Endothelial cell (in vitro differentiated cells): ENCODE measurements around the gene PLEKHO1. TPM values are rescaled to one million over a fixed set of nuclear protein-coding genes. Genes with fewer than 3 reads are reported as not detected.

ENCODE experiments used
- DNase-seq: peaks from one replicate; pipeline ENCODE4 v3.0.0; 2021; ENCODE audit warnings: low spot score
- H3K27ac Mint-ChIP-seq: one replicate; pipeline ENCODE4 v1.8.0; 2021; ENCODE audit warnings: mixed read lengths, inconsistent platforms; ENCODE audit not compliant: unreplicated experiment
- H3K27me3 Mint-ChIP-seq: one replicate; pipeline ENCODE4 v1.8.0; 2021; ENCODE audit warnings: mild to moderate bottlenecking, moderate library complexity, mixed read lengths, inconsistent platforms; ENCODE audit not compliant: unreplicated experiment
- H3K36me3 Mint-ChIP-seq: one replicate; pipeline ENCODE4 v1.8.0; 2021; ENCODE audit warnings: mild to moderate bottlenecking, low read depth, mixed read lengths, inconsistent platforms; ENCODE audit not compliant: unreplicated experiment
- H3K4me1 Mint-ChIP-seq: one replicate; pipeline ENCODE4 v1.8.0; 2021; ENCODE audit warnings: mild to moderate bottlenecking, mixed read lengths, inconsistent platforms; ENCODE audit not compliant: unreplicated experiment
- H3K4me3 Mint-ChIP-seq: one replicate; pipeline ENCODE4 v1.8.0; 2021; ENCODE audit warnings: mild to moderate bottlenecking, mixed read lengths, inconsistent platforms; ENCODE audit not compliant: unreplicated experiment
- H3K9me3 Mint-ChIP-seq: one replicate; pipeline ENCODE4 v1.8.0; 2021; ENCODE audit warnings: mixed read lengths, inconsistent platforms; ENCODE audit not compliant: unreplicated experiment
- CTCF ChIP-seq: fragments of 200-600 bp; sonication (generic); IDR thresholded peaks from one replicate; pipeline ENCODE4 v1.5.0; 2021; ENCODE audit warnings: antibody characterized with exemption; ENCODE audit not compliant: unreplicated experiment
- total RNA-seq: library from RNA; stranded (reverse); fragmentation: NEBNext Ultra II Directional; extraction: Animal tissue kit (Norgen Biotek cat#: 25700); gene quantifications from one replicate; pipeline ENCODE4 v1.2.1, GENCODE V29; 2021; ENCODE audit not compliant: unreplicated experiment

The PLEKHO1 gene
- total RNA-seq, 1 donor from 2014 or later: 71.6 TPM

GRCh38 chr1:150156868-150157603 is 7.3 kb downstream of the PLEKHO1 start:
- no peak for DNase-seq
- TF ChIP-seq CTCF: no peak
- no peak overlapping the region for H3K4me3 Mint-ChIP-seq
- peaks cover 71% of the 10 kb centered on the region for H3K36me3 Mint-ChIP-seq
- peaks cover 58% of the 10 kb centered on the region for H3K4me1 Mint-ChIP-seq
- H3K9me3 Mint-ChIP-seq: no peaks in the 10 kb centered on the region
- H3K27ac Mint-ChIP-seq: no peak overlapping the region
- peaks cover 13% of the 10 kb centered on the region for H3K27me3 Mint-ChIP-seq

GRCh38 chr1:150159550-150159949 is 9.8 kb downstream of the PLEKHO1 start:
- peaks cover 17% of the 10 kb centered on the region for H3K27me3 Mint-ChIP-seq
- H3K9me3 Mint-ChIP-seq: no peaks in the 10 kb centered on the region
- H3K4me1 Mint-ChIP-seq: peaks cover 52% of the 10 kb centered on the region
- peak overlapping the region; percentile 69 for H3K4me3 Mint-ChIP-seq
- no peak for DNase-seq
- no peak overlapping the region for H3K27ac Mint-ChIP-seq
- peaks cover 57% of the 10 kb centered on the region for H3K36me3 Mint-ChIP-seq
- no peak for TF ChIP-seq CTCF

- H3K9me3 Mint-ChIP-seq: no peaks in the 10 kb centered on the region
- peaks cover 43% of the 10 kb centered on the region for H3K36me3 Mint-ChIP-seq
- no peak for DNase-seq
- H3K4me3 Mint-ChIP-seq: peak overlapping the region; percentile 74
- peak overlapping the region; percentile 15 for H3K27ac Mint-ChIP-seq
- peaks cover 17% of the 10 kb centered on the region for H3K27me3 Mint-ChIP-seq
- H3K4me1 Mint-ChIP-seq: peaks cover 46% of the 10 kb centered on the region
- no peak for TF ChIP-seq CTCF
Observed at GRCh38 chr1:150160964-150161621, 11.4 kb downstream of the PLEKHO1 start.

- DNase-seq: no peak
- Mint-ChIP-seq H3K27me3 (peaks cover 17% of the 10 kb centered on the region), H3K9me3 (no peaks in the 10 kb centered on the region), H3K27ac (peak overlapping the region; percentile 98), H3K4me3 (no peak overlapping the region), H3K4me1 (peaks cover 46% of the 10 kb centered on the region), H3K36me3 (peaks cover 34% of the 10 kb centered on the region)
- no peak for TF ChIP-seq CTCF
Observed at GRCh38 chr1:150161747-150162581, 12.2 kb downstream of the PLEKHO1 start.
